ENCODE measurements around the gene NTM. TPM values are rescaled to one million over a fixed set of nuclear protein-coding genes. Genes with fewer than 3 reads are reported as not detected.

The NTM gene
- polyA plus RNA-seq, 1 donor (not counting 4 experiments of a cell fraction or from before 2014, with no cell fraction given), result 47.9 TPM

DNA sequence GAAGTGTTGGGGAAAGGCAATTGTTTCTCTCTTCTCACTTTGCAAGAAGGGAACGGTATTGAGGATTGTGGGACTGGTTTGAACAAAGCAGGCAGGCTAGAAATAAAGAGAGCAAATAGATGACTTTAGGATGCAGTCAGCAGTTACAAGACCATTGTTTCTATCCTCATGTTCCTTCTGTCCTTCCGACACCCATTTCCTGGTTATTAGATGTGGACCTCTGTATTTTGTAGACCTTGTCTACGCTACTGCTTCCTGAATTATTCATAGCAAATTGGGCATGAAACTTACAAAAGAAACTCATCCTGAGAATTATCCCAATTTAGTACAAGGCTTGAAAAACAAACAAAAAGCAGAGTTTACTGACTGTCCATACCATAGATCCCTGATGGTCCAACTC is 656.3 kb downstream of the NTM start:
- no peak overlapping the region for H3K4me2 ChIP-seq (ENCODE audit: control insufficient read depth, extremely low read depth, insufficient read depth, low read depth, low read length)
- H4K20me1 ChIP-seq (ENCODE audit: control insufficient read depth, extremely low read depth, insufficient read depth, low read length), result no peaks in the 10 kb centered on the region
- H3K27me3 ChIP-seq (ENCODE audit: control insufficient read depth, extremely low read depth, insufficient read depth, low read length), result no peaks in the 10 kb centered on the region
- H3K4me1 ChIP-seq (ENCODE audit: control insufficient read depth, extremely low read depth, insufficient read depth, low read length), result peaks cover 25% of the 10 kb centered on the region
- H3K9me1 ChIP-seq (ENCODE audit: control insufficient read depth, extremely low read depth, insufficient read depth, low read length), result no peaks in the 10 kb centered on the region
- dilution Hi-C loops (cut with MboI; ENCODE audit: extremely low pct_ligation_motif_present, low sequenced_read_pairs), result no loop called here
- FAIRE-seq (no peak), DNase-seq (ENCODE audit: low read depth, low spot score) (no peak)
- no peaks in the 10 kb centered on the region for H3K36me3 ChIP-seq (ENCODE audit: control insufficient read depth in 2 of 2, extremely low read depth in 1 of 2, insufficient read depth in 2 of 2, low read length in 2 of 2)
- no peak overlapping the region for H2AFZ ChIP-seq (ENCODE audit: control insufficient read depth, low read length)
- H3K4me3 ChIP-seq (ENCODE audit: control insufficient read depth in 2 of 3, extremely low read depth in 1 of 3, insufficient read depth in 2 of 3, low read depth in 1 of 3, low read length in 3 of 3), result no peak overlapping the region
- no peaks in the 10 kb centered on the region for H3K9me3 ChIP-seq (ENCODE audit: control insufficient read depth, low read depth, low read length)
- peaks cover 5% of the 10 kb centered on the region for H3K79me2 ChIP-seq (ENCODE audit: control insufficient read depth, insufficient read depth, low read length)
- no peak overlapping the region for H3K9ac ChIP-seq (ENCODE audit: control insufficient read depth, extremely low read depth, insufficient read depth, low read length)
- H3K27ac ChIP-seq (ENCODE audit: control insufficient read depth, insufficient read depth, low read length), result no peak overlapping the region
- no peak for TF ChIP-seq EZH2 (IDR thresholded peaks at IDR 0.05; ENCODE audit: low read length)
- TF ChIP-seq, protein P1, sequence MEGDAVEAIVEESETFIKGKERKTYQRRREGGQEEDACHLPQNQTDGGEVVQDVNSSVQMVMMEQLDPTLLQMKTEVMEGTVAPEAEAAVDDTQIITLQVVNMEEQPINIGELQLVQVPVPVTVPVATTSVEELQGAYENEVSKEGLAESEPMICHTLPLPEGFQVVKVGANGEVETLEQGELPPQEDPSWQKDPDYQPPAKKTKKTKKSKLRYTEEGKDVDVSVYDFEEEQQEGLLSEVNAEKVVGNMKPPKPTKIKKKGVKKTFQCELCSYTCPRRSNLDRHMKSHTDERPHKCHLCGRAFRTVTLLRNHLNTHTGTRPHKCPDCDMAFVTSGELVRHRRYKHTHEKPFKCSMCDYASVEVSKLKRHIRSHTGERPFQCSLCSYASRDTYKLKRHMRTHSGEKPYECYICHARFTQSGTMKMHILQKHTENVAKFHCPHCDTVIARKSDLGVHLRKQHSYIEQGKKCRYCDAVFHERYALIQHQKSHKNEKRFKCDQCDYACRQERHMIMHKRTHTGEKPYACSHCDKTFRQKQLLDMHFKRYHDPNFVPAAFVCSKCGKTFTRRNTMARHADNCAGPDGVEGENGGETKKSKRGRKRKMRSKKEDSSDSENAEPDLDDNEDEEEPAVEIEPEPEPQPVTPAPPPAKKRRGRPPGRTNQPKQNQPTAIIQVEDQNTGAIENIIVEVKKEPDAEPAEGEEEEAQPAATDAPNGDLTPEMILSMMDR (optimal IDR thresholded peaks at IDR 0.05 in 1 of 3, IDR thresholded peaks at IDR 0.05 in 1 of 3, conservative IDR thresholded peaks at IDR 0.05 in 1 of 3; ENCODE audit: extremely low read depth in 1 of 3, insufficient read depth in 2 of 3, low read length in 3 of 3), result no peak

GRCh38 chr11:132028380-132029240 is 658.2 kb downstream of the NTM start:
- H3K4me1 ChIP-seq (ENCODE audit: control insufficient read depth, extremely low read depth, insufficient read depth, low read length), result peaks cover 25% of the 10 kb centered on the region
- H3K4me3 ChIP-seq (ENCODE audit: control insufficient read depth in 2 of 3, extremely low read depth in 1 of 3, insufficient read depth in 2 of 3, low read depth in 1 of 3, low read length in 3 of 3), result no peak overlapping the region
- no peak overlapping the region for H3K4me2 ChIP-seq (ENCODE audit: control insufficient read depth, extremely low read depth, insufficient read depth, low read depth, low read length)
- DNase-seq (ENCODE audit: low read depth, low spot score) (peak; percentile 25), FAIRE-seq (peak; percentile 57)
- H2AFZ ChIP-seq (ENCODE audit: control insufficient read depth, low read length), result no peak overlapping the region
- dilution Hi-C loops (cut with MboI; ENCODE audit: extremely low pct_ligation_motif_present, low sequenced_read_pairs), result no loop called here
- H4K20me1 ChIP-seq (ENCODE audit: control insufficient read depth, extremely low read depth, insufficient read depth, low read length), result no peaks in the 10 kb centered on the region
- no peak overlapping the region for H3K9ac ChIP-seq (ENCODE audit: control insufficient read depth, extremely low read depth, insufficient read depth, low read length)
- no peaks in the 10 kb centered on the region for H3K9me1 ChIP-seq (ENCODE audit: control insufficient read depth, extremely low read depth, insufficient read depth, low read length)
- TF ChIP-seq EZH2 (IDR thresholded peaks at IDR 0.05; ENCODE audit: low read length), result no peak
- TF ChIP-seq, protein P1 (optimal IDR thresholded peaks at IDR 0.05 in 1 of 3, IDR thresholded peaks at IDR 0.05 in 1 of 3, conservative IDR thresholded peaks at IDR 0.05 in 1 of 3; ENCODE audit: extremely low read depth in 1 of 3, insufficient read depth in 2 of 3, low read length in 3 of 3), result peak; percentile 54 to 65 (median 60)
- no peaks in the 10 kb centered on the region for H3K36me3 ChIP-seq (ENCODE audit: control insufficient read depth in 2 of 2, extremely low read depth in 1 of 2, insufficient read depth in 2 of 2, low read length in 2 of 2)
- H3K27me3 ChIP-seq (ENCODE audit: control insufficient read depth, extremely low read depth, insufficient read depth, low read length), result no peaks in the 10 kb centered on the region
- H3K79me2 ChIP-seq (ENCODE audit: control insufficient read depth, insufficient read depth, low read length), result peaks cover 2% of the 10 kb centered on the region
- no peaks in the 10 kb centered on the region for H3K9me3 ChIP-seq (ENCODE audit: control insufficient read depth, low read depth, low read length)
- no peak overlapping the region for H3K27ac ChIP-seq (ENCODE audit: control insufficient read depth, insufficient read depth, low read length)
